EH (cell line): ENCODE results near the gene FIBCD1.
"Not testable (repeated sequence)": the region's sequence is repeated elsewhere in the genome, so short reads cannot be mapped to it uniquely, and the experiment has no call there.

Experiments used
- DNase-seq: peaks from one replicate; pipeline ENCODE4 v3.0.0-alpha.2; 2015; ENCODE audit warnings: low read depth

Gene FIBCD1

DNA sequence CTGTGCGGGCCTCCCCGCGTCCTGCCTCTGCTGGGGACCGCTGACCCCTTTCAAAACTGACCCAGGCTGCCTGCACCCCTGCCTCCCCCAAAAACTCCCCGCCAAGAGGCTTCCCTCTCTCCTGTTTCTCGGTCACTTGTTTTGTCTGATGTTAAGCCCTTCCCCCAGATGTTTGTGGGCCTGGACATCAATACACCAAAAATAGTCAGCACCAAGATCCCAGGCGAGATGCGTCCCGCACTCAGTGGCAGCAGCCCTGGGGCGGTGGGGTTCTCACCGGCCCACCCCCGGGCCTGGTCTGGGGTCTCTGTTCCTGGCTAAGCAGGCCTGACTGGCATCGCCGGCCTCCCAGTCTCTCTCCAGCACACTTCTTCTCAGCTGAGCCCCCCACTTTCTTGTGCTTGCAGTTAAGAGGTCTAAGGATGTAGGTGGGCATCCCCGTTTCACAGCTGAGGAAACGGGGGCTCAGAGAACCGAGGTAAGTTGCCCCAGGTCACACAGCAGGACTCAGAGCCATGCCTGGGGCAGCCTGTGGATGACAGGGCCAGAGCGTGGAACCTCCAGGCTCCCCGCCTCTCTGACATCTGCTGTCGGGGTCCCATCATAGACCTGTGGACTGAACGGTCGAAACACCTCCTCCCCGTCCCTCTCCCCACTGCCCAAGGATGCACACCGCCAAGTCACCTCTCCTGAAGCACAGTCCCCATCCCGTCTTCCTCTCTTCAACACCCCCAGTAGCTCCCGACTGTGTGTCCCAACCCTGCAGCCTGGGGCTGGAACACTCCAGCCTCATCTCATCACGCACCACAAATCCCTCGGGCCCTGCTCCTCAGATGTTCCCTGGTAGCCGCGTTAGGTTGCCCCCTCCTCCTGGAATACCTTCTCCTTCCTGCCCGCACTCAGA is 16.8 kb downstream of the FIBCD1 start:
- DNase-seq: no peak

DNA sequence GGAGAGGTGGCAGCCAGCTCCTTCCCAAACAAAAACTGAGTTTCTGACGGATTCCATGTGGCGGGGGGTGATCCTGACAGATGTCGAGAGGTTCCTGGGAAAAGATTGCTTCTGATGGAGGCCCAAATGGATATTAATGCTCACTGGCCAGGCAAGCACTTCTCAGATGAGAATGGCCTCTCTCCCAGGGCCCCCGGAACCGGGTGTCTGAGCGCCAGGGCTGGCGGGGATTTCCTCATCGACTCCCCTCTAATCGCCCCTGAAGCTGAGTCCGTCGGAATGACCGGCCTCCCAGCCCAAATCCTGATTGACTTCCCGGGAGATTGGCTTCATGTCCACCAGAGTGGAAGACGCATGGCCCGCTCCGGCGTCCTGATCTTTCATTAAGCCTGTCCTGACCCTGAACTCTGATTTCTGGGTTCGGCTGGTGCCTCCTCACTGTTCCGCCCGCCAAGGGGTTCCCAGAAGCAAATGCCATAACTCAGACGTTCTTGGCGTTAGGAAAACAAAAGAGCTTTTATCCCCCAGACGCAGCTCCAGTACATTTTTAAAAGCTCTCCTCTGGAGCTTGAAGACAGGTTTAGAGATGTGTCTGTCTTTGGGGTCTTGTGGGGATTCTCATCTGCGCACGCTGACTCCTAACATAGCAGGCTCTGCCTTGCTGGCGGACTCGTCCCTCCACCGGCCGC is 17.6 kb downstream of the FIBCD1 start:
- DNase-seq: no peak

DNA sequence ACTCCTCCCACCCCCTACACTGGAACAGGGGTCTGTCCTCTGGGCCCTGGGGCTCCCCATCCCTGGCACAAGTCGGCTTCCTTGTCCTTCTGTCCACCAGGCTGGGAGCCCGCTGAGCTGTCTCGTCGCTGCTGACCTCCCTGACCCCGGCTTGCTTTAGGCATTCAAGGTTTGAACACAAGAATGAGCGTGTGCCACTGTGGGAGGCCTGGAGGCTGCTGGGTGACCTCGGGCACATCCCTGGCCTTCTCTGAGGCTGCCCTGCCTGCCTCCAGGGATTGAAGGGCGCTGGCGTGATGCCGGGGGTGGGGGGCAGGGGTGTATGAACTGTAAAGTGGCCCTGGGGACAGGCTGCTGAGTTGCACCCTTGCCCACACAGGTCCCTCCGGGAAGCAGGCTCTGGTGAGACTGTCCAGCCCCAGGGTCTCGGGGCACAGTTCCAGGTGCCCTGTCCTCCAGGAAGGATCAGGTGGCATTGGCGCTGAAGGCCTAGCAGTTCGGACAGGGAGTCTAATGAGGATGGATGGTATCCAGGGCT is 18.2 kb downstream of the FIBCD1 start:
- no peak for DNase-seq

DNA sequence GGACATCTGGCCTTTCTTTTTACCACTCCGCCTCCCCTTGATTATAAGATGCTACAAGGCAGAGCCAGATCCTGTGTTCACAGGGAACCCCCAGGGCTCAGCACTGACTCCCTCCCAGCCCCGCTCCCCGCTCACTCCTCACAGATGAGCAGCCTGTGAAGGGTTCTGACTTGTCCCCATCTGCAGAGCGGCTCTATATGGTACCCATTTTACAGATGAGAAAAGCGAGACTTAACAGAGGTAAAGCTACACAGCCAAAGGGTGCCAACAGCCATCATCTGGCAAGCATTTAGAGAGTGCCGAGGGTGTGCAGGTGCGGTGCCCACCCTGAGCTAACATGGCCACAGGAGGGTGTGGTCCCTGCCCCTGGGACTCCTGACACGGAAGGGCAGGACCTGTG is 18.8 kb downstream of the FIBCD1 start:
- DNase-seq: no peak

DNA sequence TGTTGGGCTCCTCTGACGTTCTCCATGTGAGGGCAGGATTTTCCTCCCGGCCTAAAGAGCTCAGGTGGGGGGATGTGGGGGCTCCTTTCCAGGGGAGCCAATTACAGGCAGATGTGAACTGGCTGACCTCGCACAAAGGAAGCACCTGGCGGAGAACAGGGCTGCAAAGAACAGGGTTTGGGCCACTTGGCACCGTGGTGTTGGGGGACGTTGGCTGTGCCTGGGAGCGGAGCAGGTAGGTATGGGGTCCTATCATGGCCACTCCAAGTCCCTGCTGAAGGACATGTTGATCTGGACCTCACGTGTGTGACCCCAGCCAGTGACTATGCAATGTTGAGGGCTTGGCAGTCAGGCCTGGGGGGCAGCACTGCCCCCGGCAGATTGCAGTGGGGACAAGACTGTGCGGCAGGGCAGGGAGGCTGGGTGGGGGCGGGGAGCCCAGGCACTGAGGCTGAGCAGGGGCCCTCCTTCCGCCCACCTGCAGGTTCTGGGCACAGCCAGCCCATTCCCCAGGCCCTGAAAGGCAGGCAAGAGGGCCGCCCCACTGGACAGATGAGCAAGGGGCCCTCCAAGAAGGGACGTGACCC is 19.4 kb downstream of the FIBCD1 start:
- no peak for DNase-seq

DNA sequence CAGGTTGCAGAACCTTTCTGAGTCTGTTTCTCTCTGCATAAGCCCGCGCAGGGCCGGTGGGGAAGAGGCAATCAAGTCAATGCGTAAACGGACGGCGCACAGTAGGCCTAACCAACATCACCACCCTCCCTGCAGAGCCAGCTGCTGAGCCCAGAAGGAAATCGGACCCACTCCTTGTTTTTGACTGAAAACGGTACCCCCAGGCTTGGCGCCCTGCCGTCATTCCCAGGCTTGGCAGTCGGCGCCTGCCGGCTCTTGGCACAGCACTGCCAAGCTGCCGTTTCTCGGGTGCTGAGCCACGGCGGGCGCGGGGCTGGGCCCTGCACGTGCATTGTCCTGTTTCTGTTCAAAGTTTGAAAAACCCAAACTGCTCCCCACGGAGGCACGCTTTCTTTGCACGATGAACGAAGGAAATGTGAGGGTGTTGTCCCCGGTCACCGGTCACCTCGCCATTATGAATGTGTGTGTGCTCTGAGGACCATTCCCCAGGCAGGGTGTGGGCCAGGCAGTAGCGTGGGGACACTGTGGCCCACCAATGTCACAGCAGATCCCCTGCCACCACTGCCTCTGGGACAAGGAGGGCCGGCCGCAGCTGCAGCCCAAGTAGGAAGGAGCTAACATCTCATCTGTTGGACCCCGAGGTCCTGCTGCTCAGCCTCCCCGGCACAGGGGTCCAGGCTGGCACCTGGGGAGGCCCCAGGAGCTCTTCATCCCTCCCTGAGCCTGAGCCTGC is 20.1 kb downstream of the FIBCD1 start:
- no peak for DNase-seq

DNA sequence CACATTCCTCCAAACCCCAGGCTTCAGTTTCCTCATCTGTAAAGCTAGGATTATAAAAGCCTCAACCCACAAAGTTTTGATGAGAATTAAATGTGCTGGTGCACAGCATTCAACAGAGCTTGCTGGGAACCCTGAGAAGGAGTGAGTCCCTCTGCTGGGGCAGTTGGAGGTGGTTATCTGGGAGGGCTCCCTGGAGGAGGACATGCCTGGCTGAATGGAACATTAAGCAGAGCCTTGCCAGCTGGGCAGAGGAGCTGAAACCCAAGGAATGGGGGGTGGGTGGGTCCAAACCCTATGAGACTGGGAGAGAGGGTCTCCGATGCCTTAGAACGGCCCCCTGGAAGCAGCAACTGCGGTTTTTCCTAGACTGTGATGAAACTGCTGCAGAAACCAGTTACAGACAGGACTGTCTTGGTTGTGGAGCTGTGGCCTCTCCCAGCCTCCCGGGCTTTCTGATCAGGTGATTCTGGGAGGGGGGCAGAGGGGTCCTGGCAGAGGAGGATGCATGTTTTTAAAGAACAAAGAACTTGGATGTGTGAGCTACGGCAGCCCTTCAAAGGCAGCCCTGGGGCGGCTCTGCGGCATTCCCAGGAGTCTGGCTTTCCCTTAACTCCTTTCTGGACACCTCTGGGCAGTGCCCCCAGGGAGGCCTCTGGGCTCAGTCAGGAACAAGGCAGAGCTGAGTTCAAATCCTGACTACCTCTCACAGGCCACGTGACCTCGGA is 20.8 kb downstream of the FIBCD1 start:
- no peak for DNase-seq

DNA sequence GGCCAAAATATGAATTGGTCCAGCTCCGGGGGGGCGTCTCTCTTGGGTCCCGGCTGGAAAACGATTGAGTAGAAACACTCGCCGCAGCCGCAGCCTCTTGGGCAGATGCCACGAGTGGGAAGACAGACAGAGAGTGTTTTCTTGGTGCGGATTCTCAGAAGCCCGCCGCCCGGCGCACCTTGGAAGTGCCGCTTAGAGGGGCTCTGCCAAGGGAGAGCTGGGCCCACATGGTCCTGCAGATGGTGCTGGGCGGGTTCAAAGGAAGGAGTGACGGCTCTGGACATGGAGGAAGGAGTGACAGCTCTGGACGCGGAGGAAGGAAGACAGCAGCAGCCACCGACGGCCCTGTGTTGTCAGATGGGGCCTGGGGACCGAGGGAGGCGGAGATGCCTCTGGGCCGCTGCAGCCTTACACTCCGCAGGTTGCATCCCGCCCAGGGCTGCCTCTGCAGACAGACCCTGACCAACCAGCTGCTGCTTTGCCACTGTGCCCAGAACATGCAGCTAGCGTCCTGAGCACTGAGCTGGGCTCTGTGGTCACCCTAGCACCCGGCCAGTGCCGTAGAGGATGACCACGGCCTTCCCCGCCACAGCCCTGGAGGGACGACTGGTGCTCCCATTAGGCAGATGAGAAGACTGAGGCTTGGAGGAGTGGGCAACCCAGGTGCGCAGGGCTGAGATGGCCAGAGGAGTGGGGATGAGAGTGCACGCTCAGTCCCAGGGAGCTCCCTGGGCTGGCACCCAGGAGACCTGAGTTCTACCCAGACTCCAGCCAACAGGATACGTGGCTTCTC is 21.7 kb downstream of the FIBCD1 start:
- no peak for DNase-seq

DNA sequence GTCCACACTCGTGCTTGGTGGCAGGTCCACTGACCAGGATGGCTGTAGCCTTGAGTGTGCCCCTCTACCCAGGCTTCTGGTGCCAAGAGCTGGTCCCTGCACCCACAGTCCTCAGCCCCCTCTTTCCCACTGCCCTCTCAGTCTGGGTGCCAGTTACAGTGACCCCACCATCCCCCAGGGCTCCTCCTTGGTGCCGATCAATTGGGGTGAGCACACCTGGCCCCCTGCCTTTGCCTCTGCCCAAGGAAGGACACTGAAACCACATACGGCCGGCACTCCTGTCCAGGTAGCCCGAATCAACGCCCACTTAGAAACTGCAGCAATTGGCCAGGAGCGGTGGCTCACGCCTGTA is 24.0 kb downstream of the FIBCD1 start:
- DNase-seq: no peak

DNA sequence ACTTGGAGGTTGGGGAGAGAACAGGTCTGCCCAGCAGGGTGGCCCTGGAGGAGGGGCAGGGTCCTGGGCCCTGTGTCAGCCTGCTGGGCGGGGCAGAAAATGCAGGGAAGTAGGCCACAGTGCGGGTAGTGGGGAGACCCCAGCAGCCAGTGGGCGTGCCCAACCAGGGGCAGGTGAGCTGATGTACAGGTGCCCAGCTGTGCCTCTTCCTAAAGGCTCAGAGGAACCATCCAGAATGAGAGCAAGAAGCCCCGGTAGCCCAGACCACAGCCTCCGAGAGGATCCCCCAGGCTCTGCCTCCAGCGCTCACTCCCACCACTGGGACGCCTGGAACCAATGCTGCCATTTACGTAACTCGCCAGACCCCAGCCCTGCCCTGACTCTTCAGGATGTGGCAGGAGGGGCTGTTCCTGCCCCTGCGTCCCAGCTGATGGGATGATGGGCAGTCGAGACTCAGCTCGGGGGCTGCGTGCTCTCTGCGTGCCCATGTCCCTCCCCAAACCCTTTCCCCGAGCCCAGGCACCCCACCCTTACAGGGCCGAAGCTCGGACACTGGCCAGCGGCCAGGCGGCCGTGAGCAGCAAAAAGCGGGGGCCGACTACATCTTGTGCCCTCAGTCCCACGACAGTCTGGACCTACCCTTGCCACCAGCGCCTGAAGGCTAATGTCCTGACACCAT is 24.5 kb downstream of the FIBCD1 start:
- no peak for DNase-seq

DNA sequence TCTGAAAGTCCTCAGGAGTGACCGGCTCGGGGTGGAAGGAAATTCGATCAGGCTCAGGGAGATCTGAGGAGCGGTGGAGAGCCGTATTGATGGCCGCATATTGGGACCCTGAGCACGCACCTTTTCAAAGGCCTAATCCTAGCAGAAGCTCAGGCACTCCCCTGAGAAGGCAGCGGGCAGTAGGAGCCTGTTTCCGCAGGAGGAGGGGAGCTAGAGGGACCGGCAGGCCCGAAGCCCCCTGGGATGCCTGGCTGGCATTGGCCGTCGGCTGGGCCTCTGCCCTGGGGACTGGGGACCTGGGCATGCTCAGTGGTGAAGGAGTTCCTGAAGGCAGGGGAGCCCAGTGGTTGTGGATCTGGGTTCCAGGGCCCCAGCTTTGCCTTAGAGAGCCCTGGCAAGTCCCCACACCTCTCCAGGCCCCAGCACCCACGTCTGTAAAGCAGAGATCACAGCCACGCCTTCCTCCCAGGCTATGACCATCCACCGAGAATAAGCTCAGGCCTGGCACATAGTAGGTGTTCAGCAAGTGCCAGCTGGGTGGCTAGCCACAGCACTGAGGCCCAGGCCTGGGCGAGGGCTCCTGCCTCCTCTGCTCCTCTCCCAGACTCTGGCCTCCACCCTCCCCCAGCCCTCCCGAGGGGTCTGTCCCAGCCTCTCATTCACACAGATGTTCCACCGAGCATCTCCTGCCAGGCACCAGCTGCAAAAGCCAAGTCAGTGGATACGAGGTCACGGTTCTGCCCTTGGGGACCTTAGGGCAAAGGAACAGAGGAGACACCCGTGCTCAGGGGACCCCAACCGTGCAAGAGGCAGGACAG is 25.2 kb downstream of the FIBCD1 start:
- DNase-seq: no peak

DNA sequence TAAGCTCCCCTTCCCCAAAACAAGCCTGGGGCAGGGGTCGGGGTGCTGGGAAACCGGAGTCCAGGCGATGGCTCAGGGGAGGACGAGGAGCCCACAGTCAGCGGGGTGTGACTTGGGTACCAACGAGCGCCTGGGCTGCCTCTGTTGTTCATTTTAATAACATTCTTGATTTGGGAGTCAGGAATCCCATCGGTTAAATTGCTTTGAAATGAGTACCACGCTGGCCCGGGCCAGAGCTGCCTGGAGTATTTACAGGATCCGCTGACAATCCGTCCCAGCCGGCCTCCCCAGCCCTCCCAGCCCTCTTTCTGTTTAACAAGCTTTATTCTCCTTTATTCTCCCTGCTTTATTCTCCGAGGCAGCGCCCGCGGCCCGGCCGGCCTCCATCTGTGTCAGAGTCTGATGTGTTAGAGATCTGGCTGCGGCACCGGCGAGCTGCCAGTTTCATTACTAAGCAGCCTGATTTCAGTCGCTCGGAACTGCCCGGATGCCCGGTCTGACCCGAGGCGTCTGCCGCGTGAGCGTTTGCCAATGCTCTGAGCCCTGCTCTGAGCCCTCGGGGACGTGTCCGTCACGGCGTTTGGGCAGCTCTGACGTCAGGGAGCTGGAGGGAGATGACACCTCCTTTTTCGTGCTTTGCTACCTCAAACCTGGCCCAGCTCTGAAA is 26.0 kb downstream of the FIBCD1 start:
- DNase-seq: peak; percentile 92

DNA sequence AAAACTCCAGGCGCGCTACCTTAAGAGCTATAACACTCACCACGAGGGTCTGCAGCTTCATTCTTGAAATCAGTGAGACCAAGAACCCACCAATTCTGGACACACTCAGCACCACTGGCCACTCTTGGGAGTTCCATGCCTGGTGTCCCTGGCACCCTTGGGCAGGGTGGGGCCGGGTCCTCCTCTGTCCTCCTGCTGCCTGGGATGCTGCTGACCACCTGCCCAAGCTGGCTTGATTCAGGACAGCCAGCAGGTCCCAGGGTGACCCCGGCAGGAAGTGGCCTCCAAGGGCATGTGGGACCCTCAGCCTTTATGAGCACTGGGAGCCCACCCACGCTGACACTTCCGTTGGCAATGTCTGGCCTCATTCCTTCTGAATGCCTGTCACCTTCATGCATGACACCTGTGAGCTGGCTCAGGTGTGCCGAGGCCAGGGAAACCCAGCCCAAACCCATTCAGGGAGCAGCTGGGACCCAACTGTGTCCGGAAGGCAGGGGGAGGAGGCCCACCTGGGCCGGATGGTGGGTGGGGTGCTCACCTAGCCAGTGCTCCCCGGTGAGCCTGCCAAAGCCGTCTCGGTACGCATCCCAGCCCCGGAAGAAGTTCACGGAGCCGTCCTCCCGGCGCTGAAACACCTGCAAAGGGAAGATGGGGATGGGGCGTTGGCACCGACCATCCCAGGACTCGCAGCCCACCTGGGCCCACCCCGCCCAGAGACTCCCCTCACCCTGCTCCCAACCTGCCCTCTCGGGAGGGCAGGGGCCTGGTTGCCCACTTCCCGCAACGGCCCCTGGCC is 27.6 kb downstream of the FIBCD1 start:
- DNase-seq: no peak

DNA sequence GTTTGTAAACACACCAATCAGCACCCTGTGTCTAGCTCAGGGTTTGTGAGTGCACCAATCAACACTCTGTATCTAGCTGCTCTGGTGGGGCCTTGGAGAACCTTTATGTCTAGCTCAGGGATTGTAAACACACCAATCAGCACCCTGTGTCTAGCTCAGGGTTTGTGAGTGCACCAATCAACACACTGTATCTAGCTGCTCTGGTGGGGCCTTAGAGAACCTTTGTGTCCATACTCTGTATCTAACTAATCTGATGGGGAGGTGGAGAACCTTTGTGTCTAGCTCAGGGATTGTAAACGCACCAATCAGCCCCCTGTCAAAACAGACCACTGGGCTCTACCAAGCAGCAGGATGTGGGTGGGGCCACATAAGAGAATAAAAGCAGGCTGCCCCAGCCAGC is 28.4 kb downstream of the FIBCD1 start:
- DNase-seq: not testable (repeated sequence)

DNA sequence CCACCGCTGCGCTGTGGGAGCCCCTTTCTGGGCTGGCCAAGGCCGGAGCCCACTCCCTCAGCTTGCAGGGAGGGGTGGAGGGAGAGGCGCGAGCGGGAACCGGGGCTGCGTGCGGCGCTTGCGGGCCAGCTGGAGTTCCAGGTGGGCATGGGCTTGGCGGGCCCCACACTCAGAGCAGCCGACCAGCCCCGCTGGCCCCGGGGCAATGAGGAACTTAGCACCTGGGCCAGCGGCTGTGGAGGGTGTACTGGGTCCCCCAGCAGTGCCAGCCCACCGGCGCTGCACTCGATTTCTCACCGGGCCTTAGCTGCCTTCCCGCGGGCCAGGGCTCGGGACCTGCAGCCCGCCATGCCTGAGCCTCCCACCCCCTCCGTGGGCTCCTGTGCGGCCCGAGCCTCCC is 29.0 kb downstream of the FIBCD1 start:
- not testable (repeated sequence) for DNase-seq

DNA sequence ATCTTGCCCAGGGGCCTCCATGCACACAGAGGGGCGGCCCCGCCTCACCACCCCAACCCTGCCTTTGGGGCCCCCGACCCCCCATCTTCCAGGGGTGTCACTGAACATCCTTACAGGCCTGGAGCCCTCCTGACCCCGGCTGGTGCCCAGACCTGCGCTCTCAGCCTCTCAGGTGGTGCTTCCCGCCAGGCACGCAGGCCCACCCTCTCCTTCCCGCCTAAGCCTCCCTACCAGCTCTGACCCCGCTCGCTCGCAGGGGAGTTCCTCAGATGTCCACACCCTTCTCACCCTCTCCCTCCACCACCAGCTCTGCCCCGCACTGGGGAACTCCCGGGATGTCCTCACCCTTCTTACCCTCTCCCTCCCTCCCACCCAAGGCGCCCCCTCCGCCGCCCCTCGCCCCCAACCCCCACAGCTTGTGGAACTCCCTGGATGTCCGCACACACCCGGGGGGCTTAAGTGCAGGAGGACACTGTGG is 30.1 kb downstream of the FIBCD1 start:
- no peak for DNase-seq

DNA sequence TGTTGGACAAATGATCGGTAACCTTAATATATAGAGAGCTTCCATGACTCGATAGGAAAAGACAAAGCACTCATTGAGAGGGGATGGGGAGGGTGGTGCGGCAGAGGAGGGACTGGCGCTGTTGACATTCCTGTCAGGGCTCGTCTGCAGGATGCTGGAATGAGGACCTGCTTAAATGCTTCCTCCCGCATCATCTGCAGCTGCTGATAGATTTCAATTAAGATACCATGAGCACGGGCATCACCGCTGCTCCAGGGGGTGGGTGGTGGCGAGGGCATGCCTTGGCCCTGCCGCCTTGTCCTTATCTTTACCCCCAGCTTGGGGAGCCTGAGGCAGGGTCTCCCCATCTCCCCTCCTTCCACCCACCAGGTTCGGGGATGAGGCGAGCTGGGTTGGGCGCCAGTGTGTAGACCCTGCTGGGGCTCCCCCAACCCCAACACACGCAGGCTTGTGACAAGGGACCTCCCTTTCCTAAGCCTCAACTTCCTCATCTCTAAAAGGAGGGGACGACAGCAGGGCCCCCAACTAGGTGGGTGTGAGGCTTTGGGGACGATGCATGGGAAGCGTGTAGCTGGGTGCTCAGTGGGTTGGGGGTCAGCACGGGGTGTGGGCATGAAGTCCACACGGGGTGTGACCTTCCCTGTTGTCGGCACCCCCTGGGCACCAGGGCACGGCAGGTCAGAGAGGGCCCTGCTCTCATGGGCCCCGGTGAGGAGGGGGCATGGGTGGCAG is 30.7 kb downstream of the FIBCD1 start:
- DNase-seq: no peak
